ENCODE results near the gene LTB4R2. TPM values are rescaled to one million over a fixed set of nuclear protein-coding genes. Genes with fewer than 3 reads are reported as not detected.

LTB4R2 gene, protein sequence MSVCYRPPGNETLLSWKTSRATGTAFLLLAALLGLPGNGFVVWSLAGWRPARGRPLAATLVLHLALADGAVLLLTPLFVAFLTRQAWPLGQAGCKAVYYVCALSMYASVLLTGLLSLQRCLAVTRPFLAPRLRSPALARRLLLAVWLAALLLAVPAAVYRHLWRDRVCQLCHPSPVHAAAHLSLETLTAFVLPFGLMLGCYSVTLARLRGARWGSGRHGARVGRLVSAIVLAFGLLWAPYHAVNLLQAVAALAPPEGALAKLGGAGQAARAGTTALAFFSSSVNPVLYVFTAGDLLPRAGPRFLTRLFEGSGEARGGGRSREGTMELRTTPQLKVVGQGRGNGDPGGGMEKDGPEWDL
- 55.2 and 59.3 TPM in 2 replicates for total RNA-seq

DNA sequence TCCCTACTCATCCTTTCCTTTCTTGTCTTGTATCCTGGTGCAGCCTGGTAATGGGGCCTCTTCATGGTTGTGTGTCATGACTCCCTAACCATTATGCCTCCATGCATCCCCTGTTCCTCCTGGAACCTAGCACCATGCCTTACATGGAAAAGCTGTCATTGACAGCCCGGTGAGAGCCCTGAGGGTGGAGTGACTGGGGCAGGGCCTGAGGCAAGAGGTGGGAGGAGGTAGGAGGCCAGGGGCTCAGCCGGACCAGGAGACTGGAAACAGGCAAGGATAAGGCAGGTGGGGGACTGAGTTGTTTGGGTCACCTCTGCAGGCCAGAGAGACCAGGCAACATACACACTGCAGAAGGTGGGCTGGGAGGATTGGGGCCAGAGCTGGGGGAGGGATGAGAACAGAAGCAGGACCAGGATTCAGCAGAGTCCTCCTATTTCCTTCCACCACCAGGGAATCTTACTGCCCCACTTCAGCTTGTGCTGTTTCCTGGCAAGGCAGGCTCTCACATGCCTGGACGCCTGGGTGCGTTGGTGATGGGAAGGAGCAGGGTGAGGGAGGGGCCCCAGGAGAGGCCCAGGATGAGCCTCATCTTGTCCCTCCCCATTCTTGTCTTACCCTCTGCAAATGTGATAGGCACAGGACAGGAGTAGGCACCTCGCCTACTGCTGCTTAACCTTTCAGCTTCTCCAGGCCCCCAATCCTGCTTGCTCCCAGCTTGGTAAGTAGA, at the start of gene LTB4R2:
Gene LTB4R2, plus strand, starts transcription at position 603 of the 727 bp plus-strand sequence. CDS start 525 bp downstream, outside the sequence.

DNA sequence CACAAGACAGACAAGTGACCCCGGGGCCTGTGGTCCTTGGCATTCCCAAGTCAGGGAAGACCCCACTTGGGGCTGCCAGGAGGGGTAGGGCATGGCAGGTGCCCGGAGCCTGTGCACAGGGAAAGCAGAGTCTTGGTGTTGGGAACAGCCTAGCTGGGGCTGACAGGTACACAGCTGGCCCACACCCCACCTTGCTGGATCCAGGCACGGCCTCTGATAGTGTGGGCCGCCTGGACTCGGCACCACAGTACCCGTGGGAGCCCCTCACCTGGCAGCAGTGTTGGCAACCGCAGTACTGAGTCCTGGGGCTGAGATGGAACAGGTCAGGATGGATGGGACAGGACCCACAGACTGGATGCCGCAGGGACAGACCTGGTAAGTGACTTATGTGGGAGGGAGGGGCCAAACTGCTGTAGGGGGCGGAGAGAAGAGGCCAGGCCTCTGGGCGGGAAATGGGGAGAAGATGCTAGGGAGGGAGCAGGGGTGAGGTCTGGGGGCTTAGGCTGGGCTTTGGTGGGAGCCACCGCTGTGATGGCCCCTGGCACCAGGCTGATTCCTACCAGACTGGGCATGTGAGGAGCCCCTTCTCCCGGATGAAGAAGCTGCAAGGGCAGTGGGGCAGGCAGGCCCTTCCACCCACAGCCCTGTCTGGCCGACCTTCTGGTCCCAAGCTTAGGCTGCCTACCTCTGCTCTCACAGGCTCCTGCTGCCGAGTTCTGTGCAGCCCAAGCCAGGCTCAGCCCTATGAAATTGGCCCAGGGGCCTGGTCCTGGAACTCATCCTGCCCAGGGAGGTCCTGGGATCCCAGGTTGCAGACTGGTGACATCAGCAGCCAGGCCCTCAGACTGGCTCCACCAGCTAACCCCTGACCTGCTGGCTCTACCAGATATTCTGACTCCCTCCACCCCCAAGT, 46.9 kb upstream of the LTB4R2 start, which contains the start of gene TGM1:
Gene TGM1, minus strand, starts transcription at position 357 of the 913 bp plus-strand sequence. CDS start 825 bp downstream, outside the sequence.

DNA sequence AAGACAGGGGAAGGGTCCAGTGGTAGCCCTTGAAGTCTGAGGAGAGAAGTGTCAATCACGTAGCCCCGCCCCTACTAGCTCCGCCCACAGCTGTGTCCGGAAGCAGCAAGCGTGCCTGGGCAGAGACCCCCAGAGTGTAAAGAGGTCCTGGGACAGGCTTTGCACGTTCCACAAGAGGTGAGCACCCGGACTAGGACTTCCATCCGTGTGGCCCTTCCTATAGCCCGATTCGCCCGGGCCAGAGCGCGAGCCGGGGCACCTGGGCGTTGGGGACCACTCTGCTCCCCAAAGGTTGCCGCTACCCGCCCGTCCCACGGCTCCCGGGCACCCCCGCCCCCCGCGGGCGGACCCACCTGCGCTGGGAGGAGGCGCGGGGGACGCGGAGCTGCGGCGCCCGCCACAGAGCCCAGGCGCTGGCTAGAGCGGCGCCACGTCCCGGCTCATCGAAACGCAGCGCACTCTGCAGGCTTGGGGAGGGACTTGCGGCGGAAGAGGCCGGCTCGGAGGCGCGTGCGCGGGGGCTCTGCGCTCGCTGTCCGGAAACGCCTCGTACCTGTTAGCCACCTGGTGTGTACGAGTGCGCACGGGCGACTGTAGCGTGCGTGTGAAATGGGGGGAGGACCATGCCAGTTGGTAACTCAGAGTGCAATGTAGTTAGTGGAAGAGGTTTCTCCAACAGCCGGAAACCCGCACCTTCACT, 38.7 kb upstream of the LTB4R2 start, which contains the start of gene RABGGTA:
Gene RABGGTA, minus strand, starts transcription at position 464 of the 700 bp plus-strand sequence. CDS start 482 bp downstream, outside the sequence.

DNA sequence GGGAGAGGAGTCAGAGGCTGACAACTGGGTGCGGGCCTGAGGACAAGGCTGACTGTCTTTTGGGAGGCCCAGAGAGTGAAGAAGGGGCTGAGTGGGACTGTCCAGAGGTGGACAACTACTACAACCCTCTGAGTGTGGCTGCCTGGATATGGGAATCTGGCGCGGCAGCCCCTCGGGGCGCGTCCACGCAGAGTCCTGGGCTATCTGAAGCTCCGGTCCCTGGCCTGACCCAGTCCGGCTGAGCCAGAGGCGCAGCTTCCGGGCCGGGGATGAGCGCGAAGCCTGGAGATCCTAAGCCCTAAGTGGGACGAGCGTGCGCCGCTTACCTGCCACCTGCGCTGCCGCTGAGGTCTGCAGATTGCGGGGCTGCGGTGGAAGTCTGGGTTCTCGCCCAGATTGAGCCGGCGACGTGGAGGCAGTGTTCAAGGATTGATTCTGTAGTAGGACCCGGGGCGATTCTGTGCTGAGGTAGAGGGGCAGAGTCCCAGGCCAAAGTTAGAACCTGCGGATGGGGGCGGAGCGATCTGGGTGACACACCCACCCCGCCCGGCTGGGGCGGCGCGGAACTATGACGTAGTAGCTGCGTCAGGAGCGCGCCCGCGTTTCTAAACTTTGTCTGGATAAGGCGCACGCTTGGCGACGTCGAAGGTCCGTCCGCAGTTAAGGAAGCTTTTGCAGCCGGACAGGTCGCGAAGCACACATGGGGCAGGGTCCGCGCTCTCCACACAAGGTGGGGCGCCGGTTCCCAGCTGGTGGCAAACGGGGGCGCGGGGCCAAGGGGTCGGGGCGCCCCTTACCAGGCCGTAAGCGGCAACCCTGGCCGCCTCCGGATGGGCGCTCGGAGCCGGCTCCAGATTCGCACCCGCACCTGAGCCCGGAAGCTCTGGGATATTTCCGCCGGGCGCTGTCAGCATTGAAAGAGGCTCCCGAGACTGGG, 10.4 kb upstream of the LTB4R2 start, which contains the start of the genes DHRS1 and NOP9:
Gene DHRS1, minus strand, starts transcription at position 526 of the 937 bp plus-strand sequence. CDS start 674 bp downstream, outside the sequence.
Gene NOP9, plus strand, starts transcription at position 596 of the 937 bp plus-strand sequence. Its CDS starts 105 bp downstream, at position 701.

DNA sequence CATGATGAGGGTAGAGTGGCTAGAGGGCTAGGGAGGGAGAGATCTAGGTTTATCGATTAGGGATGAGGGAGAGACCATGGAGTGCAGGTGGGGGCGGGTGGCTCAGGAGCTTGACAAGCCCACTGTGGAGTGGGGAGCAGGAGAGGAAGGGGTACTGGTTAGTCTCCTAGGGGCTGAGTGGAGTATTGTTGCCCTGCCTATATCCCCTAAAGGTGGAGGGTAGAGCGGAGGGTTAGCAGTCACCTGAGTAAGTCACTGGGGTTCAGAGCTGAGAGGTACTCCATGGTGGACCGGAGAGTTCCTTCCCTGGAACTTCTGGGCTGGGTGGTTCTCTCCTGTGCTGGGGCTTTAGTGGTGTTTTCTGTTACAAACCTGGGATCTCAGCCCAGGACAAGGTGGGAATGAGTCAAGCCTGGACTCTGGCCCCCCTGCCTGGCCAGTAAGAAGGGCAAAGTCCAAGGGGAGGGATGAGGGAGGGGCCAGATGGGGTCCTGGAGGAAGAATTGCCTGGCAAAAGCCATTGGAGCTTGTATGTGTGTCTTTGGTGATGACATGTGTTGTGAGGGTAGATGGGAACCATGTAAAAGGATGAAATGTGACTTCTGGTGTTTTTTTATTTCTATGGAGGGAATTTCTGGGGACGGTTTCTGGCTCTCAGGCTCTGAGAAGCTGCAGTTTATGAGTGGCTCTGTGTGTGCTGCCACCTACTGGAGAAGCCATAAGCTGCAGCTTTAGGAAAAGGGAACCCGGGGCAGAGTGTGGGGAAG, 2.2 kb upstream of the LTB4R2 start, which contains the start of gene CIDEB:
Gene CIDEB, minus strand, starts transcription at position 403 of the 767 bp plus-strand sequence. Its CDS starts 119 bp downstream, at position 284.

DNA sequence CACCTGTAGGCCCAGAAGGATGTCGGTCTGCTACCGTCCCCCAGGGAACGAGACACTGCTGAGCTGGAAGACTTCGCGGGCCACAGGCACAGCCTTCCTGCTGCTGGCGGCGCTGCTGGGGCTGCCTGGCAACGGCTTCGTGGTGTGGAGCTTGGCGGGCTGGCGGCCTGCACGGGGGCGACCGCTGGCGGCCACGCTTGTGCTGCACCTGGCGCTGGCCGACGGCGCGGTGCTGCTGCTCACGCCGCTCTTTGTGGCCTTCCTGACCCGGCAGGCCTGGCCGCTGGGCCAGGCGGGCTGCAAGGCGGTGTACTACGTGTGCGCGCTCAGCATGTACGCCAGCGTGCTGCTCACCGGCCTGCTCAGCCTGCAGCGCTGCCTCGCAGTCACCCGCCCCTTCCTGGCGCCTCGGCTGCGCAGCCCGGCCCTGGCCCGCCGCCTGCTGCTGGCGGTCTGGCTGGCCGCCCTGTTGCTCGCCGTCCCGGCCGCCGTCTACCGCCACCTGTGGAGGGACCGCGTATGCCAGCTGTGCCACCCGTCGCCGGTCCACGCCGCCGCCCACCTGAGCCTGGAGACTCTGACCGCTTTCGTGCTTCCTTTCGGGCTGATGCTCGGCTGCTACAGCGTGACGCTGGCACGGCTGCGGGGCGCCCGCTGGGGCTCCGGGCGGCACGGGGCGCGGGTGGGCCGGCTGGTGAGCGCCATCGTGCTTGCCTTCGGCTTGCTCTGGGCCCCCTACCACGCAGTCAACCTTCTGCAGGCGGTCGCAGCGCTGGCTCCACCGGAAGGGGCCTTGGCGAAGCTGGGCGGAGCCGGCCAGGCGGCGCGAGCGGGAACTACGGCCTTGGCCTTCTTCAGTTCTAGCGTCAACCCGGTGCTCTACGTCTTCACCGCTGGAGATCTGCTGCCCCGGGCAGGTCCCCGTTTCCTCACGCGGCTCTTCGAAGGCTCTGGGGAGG, 985 bp downstream of the LTB4R2 start, which contains the start of gene LTB4R:
Gene LTB4R, plus strand, starts transcription at position 857 of the 959 bp plus-strand sequence. CDS start 4,150 bp downstream, outside the sequence.

DNA sequence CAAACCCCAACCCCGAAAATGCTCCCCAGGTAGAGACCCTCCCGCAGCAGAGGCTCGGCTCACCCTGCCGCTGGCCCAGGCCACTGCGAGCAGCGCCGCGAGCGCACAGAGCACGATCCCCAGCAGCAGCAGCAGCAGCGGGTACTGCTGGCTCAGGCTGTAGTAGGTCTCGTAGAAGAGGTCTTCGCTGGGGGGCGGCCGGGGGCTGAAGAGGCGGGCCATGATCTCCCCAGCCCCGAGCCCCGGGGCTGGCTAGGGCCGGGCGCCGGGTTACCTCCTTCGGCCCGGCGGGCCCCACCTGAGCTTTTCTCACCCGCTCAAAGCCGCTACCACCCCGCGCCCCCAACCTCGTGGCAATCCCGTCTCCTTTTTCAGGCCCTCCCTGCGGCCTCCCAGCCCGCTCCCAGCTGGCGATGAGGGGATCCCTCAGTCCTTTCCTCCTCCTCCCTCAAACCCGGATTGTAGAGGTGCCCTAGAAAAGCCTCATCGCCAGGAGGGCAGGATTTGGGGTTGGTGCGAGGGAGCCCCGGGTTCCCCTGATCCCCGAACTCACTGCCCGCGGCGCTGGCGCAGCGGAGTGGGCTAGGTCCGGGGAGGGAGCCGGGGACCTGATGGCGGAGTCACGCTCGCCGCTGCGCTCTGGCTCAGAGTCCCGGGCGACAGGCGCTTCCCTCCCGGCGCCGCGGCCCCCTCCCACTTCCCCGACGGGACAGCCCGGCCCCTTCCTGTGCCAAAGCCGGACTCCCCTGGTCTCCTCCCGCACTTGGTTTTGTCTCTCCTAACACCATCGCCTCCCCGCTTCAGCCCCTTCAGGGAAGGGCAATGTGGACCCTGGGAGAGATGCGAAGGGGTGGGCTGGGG, 24.7 kb downstream of the LTB4R2 start, which contains the start of gene ADCY4:
Gene ADCY4, minus strand, starts transcription at position 641 of the 861 bp plus-strand sequence. Its CDS starts 419 bp downstream, at position 222.

DNA sequence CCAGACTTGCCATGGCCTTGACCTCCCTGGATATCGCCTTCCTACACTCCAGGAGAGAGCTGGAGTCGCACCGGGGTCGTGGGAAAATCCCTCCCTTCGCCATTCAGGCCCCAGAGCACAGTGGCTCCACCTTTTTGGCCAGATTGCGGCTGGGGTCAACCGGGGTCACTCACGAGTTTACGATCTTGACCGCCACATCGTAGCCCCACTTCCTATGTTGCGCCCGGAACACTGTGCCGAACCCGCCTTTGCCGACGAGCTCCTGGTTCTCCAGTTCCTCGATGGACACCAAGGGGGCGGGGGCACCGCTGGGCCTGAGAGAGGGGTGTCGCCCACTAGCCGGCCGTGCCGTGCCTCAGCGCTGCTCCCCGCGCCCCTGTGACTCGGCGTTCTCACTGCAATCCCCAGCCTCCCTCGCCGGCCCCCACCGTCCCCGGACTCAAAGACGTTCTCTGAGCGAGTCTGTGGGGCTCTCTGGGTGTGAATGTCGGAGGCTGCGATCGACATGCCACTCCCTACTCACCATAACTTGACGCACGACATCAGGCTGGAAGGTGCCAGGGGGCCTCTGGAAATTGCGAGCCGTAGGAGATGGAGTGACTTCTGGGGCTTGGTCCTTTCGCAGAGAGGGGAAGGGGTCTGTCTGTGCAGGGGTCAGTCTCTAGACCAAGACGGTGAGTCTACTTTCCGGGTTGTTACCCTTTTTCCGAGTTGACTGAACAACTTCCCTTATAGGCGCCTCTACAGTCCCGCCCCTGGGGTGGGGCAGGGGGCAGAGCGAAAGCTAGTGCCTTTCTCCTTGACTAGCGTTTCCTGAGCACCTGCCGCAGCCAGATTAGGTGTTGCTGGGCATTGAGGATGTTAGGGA, 29.6 kb downstream of the LTB4R2 start, which contains the start of gene RIPK3:
Gene RIPK3, minus strand, starts transcription at position 708 of the 868 bp plus-strand sequence. Its CDS starts 165 bp downstream, at position 543.

Other genes starting within 250 kb of the LTB4R2 start
- gene CPNE6, start 238.6 kb upstream of the LTB4R2 start, total RNA-seq = not detected in 2 replicates
- gene PCK2, start 215.8 kb upstream of the LTB4R2 start, total RNA-seq = 15.0 and 15.2 TPM in 2 replicates
- gene DCAF11, start 195.4 kb upstream of the LTB4R2 start, total RNA-seq = 37.3 and 48.1 TPM in 2 replicates
- 0.23 and 1.5 TPM in 2 replicates for gene NRL, start 195.2 kb upstream of the LTB4R2 start, total RNA-seq
- not detected in 2 replicates for gene FITM1, start 179.5 kb upstream of the LTB4R2 start, total RNA-seq
- gene PSME1, start 173.9 kb upstream of the LTB4R2 start, total RNA-seq = 143 and 167 TPM in 2 replicates
- 19.5 and 25.0 TPM in 2 replicates for gene EMC9, start 168.5 kb upstream of the LTB4R2 start, total RNA-seq
- gene PSME2, start 163.5 kb upstream of the LTB4R2 start, total RNA-seq = 54.1 and 80.0 TPM in 2 replicates
- gene RNF31, start 162.6 kb upstream of the LTB4R2 start, total RNA-seq = 37.5 and 96.2 TPM in 2 replicates
- 10.6 and 14.6 TPM in 2 replicates for gene IRF9, start 148.9 kb upstream of the LTB4R2 start, total RNA-seq
- gene REC8, start 138.1 kb upstream of the LTB4R2 start, total RNA-seq = 20.7 and 24.2 TPM in 2 replicates
- 69.6 and 70.8 TPM in 2 replicates for gene IPO4, start 121.3 kb upstream of the LTB4R2 start, total RNA-seq
- gene TM9SF1, start 114.7 kb upstream of the LTB4R2 start, total RNA-seq = 46.4 and 51.1 TPM in 2 replicates
- not detected in 2 replicates for gene TSSK4, start 104.4 kb upstream of the LTB4R2 start, total RNA-seq
- gene CHMP4A, start 96.7 kb upstream of the LTB4R2 start, total RNA-seq = 60.7 and 77.1 TPM in 2 replicates
- 11.5 and 12.0 TPM in 2 replicates for gene MDP1, start 94.1 kb upstream of the LTB4R2 start, total RNA-seq
- 243 and 248 TPM in 2 replicates for gene NEDD8, start 77.8 kb upstream of the LTB4R2 start, total RNA-seq
- 30.3 and 45.9 TPM in 2 replicates for gene GMPR2, start 77.2 kb upstream of the LTB4R2 start, total RNA-seq
- gene TINF2, start 67.5 kb upstream of the LTB4R2 start, total RNA-seq = 52.2 and 64.4 TPM in 2 replicates
- gene TGM1, start 47.0 kb upstream of the LTB4R2 start, total RNA-seq = 229 and 247 TPM in 2 replicates
- 58.5 and 80.3 TPM in 2 replicates for gene RABGGTA, start 38.5 kb upstream of the LTB4R2 start, total RNA-seq
- 82.6 and 85.4 TPM in 2 replicates for gene DHRS1, start 10.4 kb upstream of the LTB4R2 start, total RNA-seq
- gene NOP9, start 10.3 kb upstream of the LTB4R2 start, total RNA-seq = 20.7 and 32.6 TPM in 2 replicates
- gene CIDEB, start 2.2 kb upstream of the LTB4R2 start, total RNA-seq = 2.2 and 2.7 TPM in 2 replicates
- 7.7 and 16.1 TPM in 2 replicates for gene LTB4R, start 1.4 kb downstream of the LTB4R2 start, total RNA-seq
- 0.85 and 1.6 TPM in 2 replicates for gene ADCY4, start 24.9 kb downstream of the LTB4R2 start, total RNA-seq
- 5.4 and 6.0 TPM in 2 replicates for gene RIPK3, start 29.9 kb downstream of the LTB4R2 start, total RNA-seq
- gene NFATC4, start 58.0 kb downstream of the LTB4R2 start, total RNA-seq = 24.3 and 29.6 TPM in 2 replicates
- gene NYNRIN, start 88.9 kb downstream of the LTB4R2 start, total RNA-seq = 16.4 and 21.9 TPM in 2 replicates
- gene CBLN3, start 119.5 kb downstream of the LTB4R2 start, total RNA-seq = 0.56 and 1.1 TPM in 2 replicates
- gene KHNYN, start 119.8 kb downstream of the LTB4R2 start, total RNA-seq = 60.4 and 66.9 TPM in 2 replicates
- 17.0 and 34.2 TPM in 2 replicates for gene SDR39U1, start 132.6 kb downstream of the LTB4R2 start, total RNA-seq
- not detected in 2 replicates for gene CMA1, start 198.1 kb downstream of the LTB4R2 start, total RNA-seq